Spinal cord (tissue), 10 donors: ENCODE results near the gene NMRK2. TPM values are rescaled to one million over a fixed set of nuclear protein-coding genes. Genes with fewer than 3 reads are reported as not detected.
"Not testable (repeated sequence)": the region's sequence is repeated elsewhere in the genome, so short reads cannot be mapped to it uniquely, and the experiment has no call there.

Experiments
- DNase-seq, 6 donors: peaks; one replicate each; pipeline versions ENCODE4 v3.0.0 to v3.0.0-alpha.2; 2013 to 2015; ENCODE audit warnings: low spot score in 6 of 6, low read depth in 4 of 6
- H3K27ac ChIP-seq: one replicate; pipeline ENCODE4 v1.5.1; 2013; ENCODE audit warnings: low read depth, low read length, control low read depth
- H3K27me3 ChIP-seq: one replicate; pipeline ENCODE4 v1.6.1; 2013; ENCODE audit warnings: low read length; ENCODE audit not compliant: control insufficient read depth, insufficient read depth
- H3K36me3 ChIP-seq: one replicate; pipeline ENCODE4 v1.6.1; 2013; ENCODE audit warnings: low read length; ENCODE audit not compliant: control insufficient read depth, insufficient read depth
- H3K4me1 ChIP-seq: one replicate; pipeline ENCODE4 v1.6.1; 2013; ENCODE audit warnings: low read length; ENCODE audit not compliant: control insufficient read depth, insufficient read depth
- H3K4me3 ChIP-seq: one replicate; pipeline ENCODE4 v1.5.1; 2013; ENCODE audit warnings: low read depth, low read length, control low read depth
- H3K9me3 ChIP-seq: one replicate; pipeline ENCODE4 v1.6.1; 2013; ENCODE audit warnings: low read length; ENCODE audit not compliant: control insufficient read depth, insufficient read depth
- WGBS: methylation state at CpG from one replicate; pipeline ENCODE4 v1.1.5; 2013; ENCODE audit warnings: missing lambda C conversion rate; ENCODE audit not compliant: insufficient coverage; 5-methylcytosine and 5-hydroxymethylcytosine counted together
- polyA plus RNA-seq, 2 donors: library from polyadenylated mRNA; unstranded; fragments of 120-200 nt; gene quantifications; one replicate each; pipeline ENCODE4 v1.2.1, GENCODE V29; 2013; ENCODE audit not compliant: insufficient read length in 2 of 2
- total RNA-seq, 2 donors: library from RNA; depleted of rRNA in 1 of 2; stranded (reverse); fragments of 120-200 nt in 1 of 2; fragments of >200 nt in 1 of 2; gene quantifications; one replicate each; pipeline versions ENCODE4 v1.2.3 to v1.2.4, GENCODE V29; 2013 to 2014
- donor health status: healthy.

The NMRK2 gene
- total and polyA plus RNA-seq, 4 donors = 0.28 to 0.74 TPM; not detected in 2

DNA sequence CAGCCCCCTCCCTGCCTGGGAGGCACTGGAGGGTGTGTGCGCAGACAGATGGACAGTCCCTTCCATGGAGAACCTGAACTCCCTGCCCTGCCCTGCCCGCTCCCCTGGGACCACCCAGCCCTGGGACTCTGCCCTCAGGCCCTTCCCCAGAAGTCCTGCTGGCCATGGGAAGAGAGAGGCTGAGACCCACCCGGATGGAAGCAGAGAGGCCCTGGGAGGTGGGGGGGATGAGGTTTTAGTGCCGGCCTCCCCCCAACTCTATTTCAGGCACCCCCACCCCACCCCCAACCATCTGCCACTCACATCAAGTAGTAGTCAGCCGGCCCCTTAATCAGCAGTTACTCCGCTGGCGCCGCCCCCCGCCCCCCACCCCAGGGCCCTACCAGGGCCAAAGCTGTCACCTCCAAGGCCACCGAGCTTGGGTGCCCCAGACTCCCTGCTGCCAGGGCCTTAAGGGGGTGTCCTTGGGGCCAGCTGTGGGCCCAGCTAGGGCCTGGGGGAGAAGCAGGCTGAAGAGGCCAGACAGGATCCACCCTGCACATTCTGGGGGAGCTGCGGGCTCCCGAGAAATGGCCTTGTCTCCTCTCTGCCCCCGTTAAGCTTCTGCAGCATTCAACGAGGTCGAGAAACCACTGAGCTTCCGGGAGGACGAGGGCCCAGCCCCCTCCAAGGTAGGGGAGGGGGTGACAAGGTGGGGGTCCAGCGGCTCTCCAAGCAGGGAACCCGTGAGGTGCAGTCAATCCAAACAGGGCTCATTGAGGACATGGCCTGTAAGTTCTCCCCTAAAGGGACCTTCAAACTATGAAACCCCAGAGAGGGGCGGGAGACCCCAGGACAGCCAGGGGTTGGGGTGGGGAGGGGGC is 17.4 kb downstream of the NMRK2 start:
- H3K4me1 ChIP-seq = peaks cover 2% of the 10 kb centered on the region
- no peaks in the 10 kb centered on the region for H3K27me3 ChIP-seq
- no peak for DNase-seq
- no peaks in the 10 kb centered on the region for H3K9me3 ChIP-seq
- peaks cover 13% of the 10 kb centered on the region for H3K36me3 ChIP-seq
- no peak overlapping the region for H3K27ac ChIP-seq
- H3K4me3 ChIP-seq = no peak overlapping the region
- WGBS = 55% methylated on average over 11 of the region's 20 CpGs

DNA sequence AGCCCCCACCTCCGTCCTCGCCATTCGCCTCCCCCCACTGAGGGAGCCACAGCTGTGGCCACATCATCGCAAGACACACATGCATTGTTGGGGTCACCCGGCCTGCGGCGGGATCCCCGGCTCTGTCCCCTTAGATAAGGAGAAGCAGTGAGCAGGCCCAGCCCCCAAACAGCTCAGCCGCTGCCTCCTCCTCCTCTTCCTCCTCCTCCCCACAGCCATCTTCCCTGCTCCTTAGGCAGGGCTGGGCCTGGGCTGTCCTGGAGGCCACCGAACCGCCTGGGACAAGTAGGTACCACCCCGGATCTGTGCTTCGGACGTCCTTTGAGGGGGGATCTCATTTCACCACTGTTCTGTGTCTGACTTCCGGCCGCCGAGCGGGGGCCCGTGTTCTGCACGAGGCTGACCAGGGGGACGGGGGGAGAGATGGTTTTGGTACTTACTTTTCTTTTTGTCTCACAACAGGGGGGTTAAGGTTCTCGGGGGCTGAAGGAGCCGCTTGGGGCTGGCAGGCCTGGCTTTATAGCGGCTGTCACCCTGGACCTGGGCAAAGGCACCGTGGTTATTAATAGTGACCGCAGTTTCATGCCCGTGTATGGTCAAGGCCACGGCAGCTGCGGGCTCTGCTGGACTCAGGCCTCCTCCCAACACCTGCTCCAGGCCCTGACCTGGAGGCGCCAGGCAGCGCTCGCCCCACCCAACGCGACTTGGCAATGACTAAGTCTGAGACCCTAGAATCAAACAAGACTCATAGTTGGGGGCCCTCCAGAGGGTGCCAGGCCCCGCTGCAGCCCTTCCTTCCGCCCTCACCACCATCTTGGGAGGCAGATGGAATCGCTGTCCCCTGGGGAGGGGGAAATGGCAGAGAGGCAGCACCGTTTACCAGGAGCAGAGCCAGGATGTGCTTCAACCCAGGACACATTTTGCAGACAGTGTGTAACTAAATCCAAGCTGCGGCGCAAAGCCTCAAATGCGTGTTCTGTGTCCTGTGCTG is 18.3 kb downstream of the NMRK2 start:
- WGBS = 60% methylated on average over 29 of the region's 41 CpGs
- Histone ChIP-seq H3K27me3 (no peaks in the 10 kb centered on the region), H3K4me3 (no peak overlapping the region), H3K4me1 (peaks cover 2% of the 10 kb centered on the region), H3K27ac (no peak overlapping the region), H3K36me3 (peaks cover 21% of the 10 kb centered on the region), H3K9me3 (no peaks in the 10 kb centered on the region)
- DNase-seq = no peak

DNA sequence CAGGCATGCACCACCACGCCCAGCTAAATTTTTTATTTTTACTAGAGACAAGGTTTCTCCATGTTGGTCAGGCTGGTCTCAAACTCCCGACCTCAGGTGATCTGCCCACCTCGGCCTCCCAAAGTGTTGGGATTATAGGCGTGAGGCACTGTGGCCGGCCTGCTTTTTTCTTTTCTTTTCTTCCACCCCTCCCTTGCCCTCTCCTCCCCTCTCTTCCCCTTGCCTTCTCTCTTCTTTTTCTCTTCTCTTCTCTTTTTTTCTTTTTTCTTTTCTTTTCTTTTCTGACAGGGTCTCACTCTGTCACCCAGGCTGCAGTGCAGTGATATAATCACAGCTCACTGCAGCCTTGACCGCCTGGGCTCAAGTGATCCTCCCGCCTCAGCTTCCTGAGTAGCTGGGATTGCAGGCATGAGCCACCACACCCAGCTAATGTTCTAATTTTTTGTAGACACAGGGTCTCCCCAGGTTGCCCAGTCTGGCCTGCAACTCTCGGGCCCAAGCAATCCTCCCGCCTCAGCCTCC is 19.9 kb downstream of the NMRK2 start:
- not testable (repeated sequence) for H3K27me3 ChIP-seq, H3K27ac ChIP-seq
- 85% methylated on average over 8 of the region's 9 CpGs for WGBS

DNA sequence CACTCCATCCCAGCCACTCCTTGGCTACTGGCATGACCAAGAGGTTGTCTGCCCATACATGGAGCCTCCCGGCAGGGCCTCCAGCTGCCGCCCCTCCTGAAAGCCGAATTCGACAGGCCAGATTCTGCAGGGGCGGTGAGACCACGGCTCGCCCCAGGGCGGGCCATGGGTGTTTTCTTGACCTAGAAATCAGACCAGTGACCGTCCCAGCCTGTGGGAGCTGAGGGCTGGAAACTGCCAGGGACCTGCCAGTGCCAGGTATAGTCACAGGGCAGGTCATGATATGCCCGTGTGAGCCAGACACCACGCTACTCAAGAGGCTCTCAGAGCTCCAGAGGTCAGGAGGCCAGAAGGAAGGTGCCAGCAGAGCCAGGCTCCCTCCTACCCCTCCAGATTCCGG is 21.2 kb downstream of the NMRK2 start:
- H3K4me3 ChIP-seq = no peak overlapping the region
- WGBS = 88% methylated on average over 12 of the region's 12 CpGs
- peaks cover 43% of the 10 kb centered on the region for H3K36me3 ChIP-seq
- no peak for DNase-seq
- H3K27ac ChIP-seq = no peak overlapping the region
- H3K4me1 ChIP-seq = peaks cover 2% of the 10 kb centered on the region
- H3K27me3 ChIP-seq = no peaks in the 10 kb centered on the region
- no peaks in the 10 kb centered on the region for H3K9me3 ChIP-seq

More for the DNA sequence above, 19.9 kb downstream of the NMRK2 start:
- peaks cover 31% of the 10 kb centered on the region for H3K36me3 ChIP-seq
- not testable (repeated sequence) for H3K4me1 ChIP-seq, H3K4me3 ChIP-seq, H3K9me3 ChIP-seq, DNase-seq

DNA sequence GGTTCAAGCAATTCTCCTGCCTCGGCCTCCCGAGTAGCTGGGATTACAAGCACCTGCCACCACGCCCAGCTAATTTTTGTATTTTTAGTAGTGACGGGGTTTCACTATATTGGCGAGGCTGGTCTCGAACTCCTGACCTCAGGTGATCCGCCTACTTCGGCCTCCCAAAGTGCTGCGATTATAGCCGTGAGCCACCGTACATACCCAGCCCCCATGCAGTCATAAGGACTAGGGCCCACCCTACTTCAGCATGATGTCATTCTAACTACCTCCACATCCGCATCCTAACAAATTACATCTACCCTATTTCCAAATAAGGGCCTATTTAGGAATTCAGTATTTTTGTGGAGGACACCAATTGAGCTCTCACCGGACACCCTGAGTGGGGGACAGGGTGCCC is 22.4 kb downstream of the NMRK2 start:
- H3K4me1 ChIP-seq, DNase-seq, H3K27me3 ChIP-seq, H3K27ac ChIP-seq, H3K4me3 ChIP-seq, H3K9me3 ChIP-seq: not testable (repeated sequence)
- H3K36me3 ChIP-seq = peaks cover 55% of the 10 kb centered on the region
- WGBS = 94% methylated on average over 10 of the region's 13 CpGs

DNA sequence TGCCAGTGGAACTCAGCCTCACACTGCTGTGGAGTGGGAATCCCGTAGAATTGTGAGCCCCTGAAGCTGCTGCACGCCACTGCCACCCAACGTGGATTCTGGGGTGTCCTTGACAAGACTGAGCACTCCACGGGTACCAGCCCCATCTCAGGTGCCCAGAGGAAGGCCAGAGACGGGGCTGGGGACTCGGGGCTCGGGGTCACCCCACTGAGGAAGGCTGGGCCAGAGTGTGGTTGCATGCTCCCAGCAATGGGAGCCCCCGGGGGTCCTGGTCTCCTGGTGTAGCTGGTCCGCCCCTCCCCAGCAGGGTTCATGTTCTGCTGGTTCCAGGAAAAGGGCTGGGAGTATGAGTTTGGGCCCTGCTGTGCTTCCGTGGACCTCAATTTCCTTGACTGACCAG is 22.8 kb downstream of the NMRK2 start:
- Histone ChIP-seq H3K36me3 (peaks cover 59% of the 10 kb centered on the region), H3K27ac (no peak overlapping the region)

DNA sequence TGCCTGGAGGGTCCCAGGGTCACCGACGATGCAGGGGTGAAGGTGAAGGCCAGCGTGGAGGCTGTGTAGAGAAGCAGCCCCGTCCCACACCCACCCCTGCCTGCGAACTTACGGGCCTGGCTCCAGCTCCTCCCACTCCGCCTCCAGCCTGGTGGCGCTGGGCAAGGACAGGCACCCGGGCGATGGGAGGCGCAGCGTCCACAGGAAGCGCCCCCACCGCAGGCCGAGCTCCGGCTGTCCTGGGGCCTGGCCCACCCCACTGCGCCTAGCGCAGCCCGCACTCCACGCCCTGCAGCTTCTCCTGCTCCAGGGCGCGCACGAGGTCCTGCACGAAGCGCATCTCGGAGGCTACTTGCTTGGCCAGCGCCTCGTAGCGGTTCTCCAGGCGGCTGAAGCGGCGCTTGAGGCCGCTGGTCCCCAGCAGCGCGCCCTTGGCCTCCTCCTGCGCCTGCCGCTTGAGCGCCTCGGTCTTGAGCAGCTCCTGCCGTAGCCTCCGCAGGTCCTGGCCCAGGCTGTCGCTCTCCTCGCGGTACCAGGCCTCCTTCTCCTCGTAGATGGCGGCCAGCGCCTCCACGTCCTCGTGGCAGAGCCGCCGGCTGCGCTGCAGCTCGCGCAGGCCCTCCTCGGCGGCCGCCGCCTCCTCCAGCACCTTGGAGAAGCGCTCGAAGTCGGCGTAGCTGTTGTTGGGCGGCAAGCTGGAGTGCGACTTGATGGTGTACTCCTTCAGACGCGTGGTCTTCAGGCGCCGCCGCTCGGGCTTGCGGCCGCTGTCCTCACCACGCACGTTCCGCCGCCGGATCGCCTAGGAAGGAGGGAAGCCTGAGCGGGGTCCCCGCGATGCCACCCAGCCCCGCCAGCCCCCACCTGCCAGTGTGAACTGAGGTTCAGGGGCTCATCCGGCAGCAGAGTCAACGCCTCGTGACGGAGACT is 26.2 kb downstream of the NMRK2 start:
- 97% methylated on average over 86 of the region's 86 CpGs for WGBS
- H3K4me1 ChIP-seq = no peaks in the 10 kb centered on the region
- no peaks in the 10 kb centered on the region for H3K27me3 ChIP-seq
- no peak overlapping the region for H3K4me3 ChIP-seq
- H3K27ac ChIP-seq = no peak overlapping the region
- no peak for DNase-seq
- H3K36me3 ChIP-seq = peaks cover 81% of the 10 kb centered on the region
- no peaks in the 10 kb centered on the region for H3K9me3 ChIP-seq

More for the DNA sequence above, 22.8 kb downstream of the NMRK2 start:
- Histone ChIP-seq H3K27me3 (no peaks in the 10 kb centered on the region), H3K9me3 (no peaks in the 10 kb centered on the region), H3K4me3 (no peak overlapping the region), H3K4me1 (peaks cover 2% of the 10 kb centered on the region)
- DNase-seq = no peak
- 91% methylated on average over 10 of the region's 10 CpGs for WGBS

DNA sequence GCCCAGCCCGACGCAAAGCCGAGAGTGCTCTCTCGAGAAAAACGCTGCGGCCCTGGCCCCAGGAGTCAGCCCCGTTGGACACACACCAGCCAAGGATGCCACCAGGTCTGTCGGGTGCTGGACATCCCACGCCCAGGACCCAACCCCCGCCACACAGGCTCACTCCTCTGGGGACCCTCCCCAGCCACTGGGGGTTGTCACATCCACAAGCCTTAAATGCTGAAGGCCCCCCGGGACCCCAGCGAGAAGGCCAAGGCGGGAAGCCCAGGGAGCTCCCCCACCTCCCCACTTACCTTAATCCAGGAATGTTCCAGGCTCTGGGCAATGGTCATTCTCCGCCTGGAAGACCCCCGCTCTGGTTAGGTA is 26.9 kb downstream of the NMRK2 start:
- whole genome bisulfite sequencing = 96% methylated on average over 12 of the region's 15 CpGs
- H3K27me3 ChIP-seq = no peaks in the 10 kb centered on the region
- no peaks in the 10 kb centered on the region for H3K9me3 ChIP-seq
- DNase-seq = no peak
- no peak overlapping the region for H3K4me3 ChIP-seq
- peaks cover 87% of the 10 kb centered on the region for H3K36me3 ChIP-seq
- H3K4me1 ChIP-seq = no peaks in the 10 kb centered on the region
- H3K27ac ChIP-seq = no peak overlapping the region

DNA sequence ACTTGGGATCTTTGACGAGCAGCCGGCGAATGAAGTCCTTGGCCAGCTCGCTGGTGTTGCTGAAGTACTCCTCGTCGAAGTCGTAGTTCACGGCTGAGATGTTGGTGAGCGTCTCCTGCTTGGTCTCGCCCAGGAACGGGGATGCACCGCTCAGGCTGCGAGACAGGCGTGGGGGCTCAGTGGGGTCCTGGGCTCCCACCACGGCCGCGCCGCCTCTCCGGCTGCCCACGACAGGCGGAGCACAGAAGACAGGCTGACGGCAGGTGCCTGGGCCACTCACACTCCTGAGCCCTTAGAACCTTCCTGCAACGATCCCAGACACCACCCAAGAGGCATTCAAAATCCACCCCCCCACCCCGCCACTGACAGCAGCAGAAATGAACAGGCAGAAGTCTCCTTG is 28.1 kb downstream of the NMRK2 start:
- H3K27me3 ChIP-seq = no peaks in the 10 kb centered on the region
- peaks cover 93% of the 10 kb centered on the region for H3K36me3 ChIP-seq
- WGBS = 94% methylated on average over 23 of the region's 24 CpGs
- H3K27ac ChIP-seq = no peak overlapping the region
- no peaks in the 10 kb centered on the region for H3K9me3 ChIP-seq
- no peak overlapping the region for H3K4me3 ChIP-seq
- no peaks in the 10 kb centered on the region for H3K4me1 ChIP-seq
- no peak for DNase-seq
